Rectal smooth muscle tissue (tissue), 1 donor: ENCODE results near the gene C15orf62.

Experiments
- H3K27ac ChIP-seq: one replicate; pipeline ENCODE4 v1.7.0; 2013; ENCODE audit warnings: low read depth, low read length, inconsistent platforms
- H3K27me3 ChIP-seq: one replicate; pipeline ENCODE4 v1.7.0; 2013; ENCODE audit warnings: low read length; ENCODE audit not compliant: control insufficient read depth, insufficient read depth
- H3K36me3 ChIP-seq: one replicate; pipeline ENCODE4 v1.7.0; 2013; ENCODE audit warnings: low read length; ENCODE audit not compliant: control insufficient read depth, insufficient read depth
- H3K4me1 ChIP-seq: one replicate; pipeline ENCODE4 v1.7.0; 2013; ENCODE audit warnings: low read length; ENCODE audit not compliant: control insufficient read depth, insufficient read depth
- H3K4me3 ChIP-seq: one replicate; pipeline ENCODE4 v1.7.0; 2013; ENCODE audit warnings: low read length
- H3K9ac ChIP-seq: one replicate; pipeline ENCODE4 v1.7.0; 2013; ENCODE audit warnings: low read length

C15orf62 gene

GRCh38 chr15:40812721-40813425 is 43.1 kb downstream of the C15orf62 start:
- no peak overlapping the region for H3K4me3 ChIP-seq
- peaks cover 4% of the 10 kb centered on the region for H3K4me1 ChIP-seq
- H3K9ac ChIP-seq: no peak overlapping the region
- no peak overlapping the region for H3K27ac ChIP-seq
- no peaks in the 10 kb centered on the region for H3K27me3 ChIP-seq
- peaks cover 18% of the 10 kb centered on the region for H3K36me3 ChIP-seq

GRCh38 chr15:40815042-40815698 is 45.4 kb downstream of the C15orf62 start:
- Histone ChIP-seq H3K27me3 (no peaks in the 10 kb centered on the region), H3K27ac (no peak overlapping the region), H3K36me3 (peaks cover 18% of the 10 kb centered on the region), H3K4me1 (no peaks in the 10 kb centered on the region), H3K9ac (no peak overlapping the region), H3K4me3 (no peak overlapping the region)

- Histone ChIP-seq H3K36me3 (peaks cover 7% of the 10 kb centered on the region), H3K4me1 (no peaks in the 10 kb centered on the region), H3K4me3 (no peak overlapping the region), H3K27ac (no peak overlapping the region), H3K9ac (no peak overlapping the region), H3K27me3 (no peaks in the 10 kb centered on the region)
These were observed 49.3 kb downstream of the C15orf62 start for GRCh38 chr15:40819048-40819447.

- Histone ChIP-seq H3K36me3 (no peaks in the 10 kb centered on the region), H3K9ac (no peak overlapping the region), H3K27me3 (no peaks in the 10 kb centered on the region), H3K4me3 (no peak overlapping the region), H3K27ac (no peak overlapping the region), H3K4me1 (no peaks in the 10 kb centered on the region)
These were observed 51.4 kb downstream of the C15orf62 start for GRCh38 chr15:40821195-40821594.
